ENCODE data around the gene S1PR4.
A peak's percentile ranks its signal among the peaks of the same experiment; 100 is the strongest.
"Not testable (repeated sequence)": the region's sequence is repeated elsewhere in the genome, so short reads cannot be mapped to it uniquely, and the experiment has no call there.

The S1PR4 gene

DNA sequence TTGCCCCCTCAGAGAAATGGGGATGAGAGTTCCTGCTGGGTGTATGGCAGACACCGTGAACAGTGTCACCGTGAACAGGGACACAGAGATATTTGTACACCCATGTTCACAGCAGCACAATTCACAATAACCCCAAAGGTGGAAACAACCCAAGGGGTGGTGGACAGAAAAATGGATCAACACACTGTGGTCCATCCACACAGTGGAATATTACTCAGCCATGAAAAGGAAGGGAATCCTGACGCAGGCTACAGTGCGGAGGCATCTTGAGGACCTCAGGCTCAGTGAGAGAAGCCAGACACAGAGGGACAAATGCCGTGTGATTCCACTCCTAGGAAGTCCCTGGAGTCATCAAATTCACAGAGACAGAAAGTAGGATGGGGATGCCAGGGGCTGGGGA is 38.3 kb downstream of the S1PR4 start:
- Histone ChIP-seq H3K14ac (ENCODE audit: low read length) (no peak overlapping the region), H2BK12ac (ENCODE audit: low read length) (no peak overlapping the region)

DNA sequence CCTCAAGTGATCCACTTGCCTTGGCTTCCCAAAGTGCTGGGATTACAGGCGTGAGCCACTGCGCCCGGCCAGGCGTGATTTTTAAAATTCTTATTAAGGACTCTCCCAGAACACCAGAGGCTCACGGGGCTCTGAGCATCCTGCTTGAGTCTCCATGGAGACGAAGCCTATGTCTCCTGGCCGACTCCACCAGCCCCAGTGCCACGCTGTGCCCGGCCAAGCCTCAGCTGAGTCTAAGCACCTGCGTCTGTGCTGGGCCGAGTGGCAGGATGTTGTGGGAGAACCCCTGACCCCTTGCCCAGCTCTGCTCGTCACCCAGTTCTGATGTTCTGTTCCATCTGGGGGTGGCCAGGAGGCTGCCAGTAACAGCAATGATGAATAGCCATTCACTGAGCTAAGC is 42.0 kb downstream of the S1PR4 start:
- H2AK5ac ChIP-seq (ENCODE audit: low read length), result no peak overlapping the region
- H4K12ac ChIP-seq (ENCODE audit: low read depth, low read length), result no peak overlapping the region
- no peak overlapping the region for H2AFZ ChIP-seq (ENCODE audit: insufficient read depth, low read length, poor library complexity)
- H3K14ac ChIP-seq (ENCODE audit: low read length), result no peak overlapping the region
- no peaks in the 10 kb centered on the region for H3K79me1 ChIP-seq (ENCODE audit: low read length)
- no peak overlapping the region for H2BK120ac ChIP-seq (ENCODE audit: insufficient read depth, low read length, poor library complexity)
- H3K36me3 ChIP-seq (ENCODE audit: control insufficient read depth in 1 of 2, insufficient read depth in 2 of 2, low read length in 2 of 2), result no peaks in the 10 kb centered on the region
- no peak overlapping the region for H3K4me3 ChIP-seq (ENCODE audit: low read depth, low read length)
- H4K91ac ChIP-seq (ENCODE audit: low read depth, low read length), result no peak overlapping the region
- no peak overlapping the region for H4K8ac ChIP-seq (ENCODE audit: low read depth, low read length)
- H3K9ac ChIP-seq (ENCODE audit: low read length), result no peak overlapping the region
- H3K9me3 ChIP-seq (ENCODE audit: insufficient read depth, low read depth, low read length), result peaks cover 2% of the 10 kb centered on the region
- no peak overlapping the region for H3K23ac ChIP-seq (ENCODE audit: low read length)
- H3K4me2 ChIP-seq (ENCODE audit: low read length), result no peak overlapping the region
- no peak overlapping the region for H3K27ac ChIP-seq (ENCODE audit: low read depth, low read length)
- no peak for DNase-seq
- H3K4ac ChIP-seq (ENCODE audit: low read depth, low read length), result no peak overlapping the region
- no peak overlapping the region for H2BK12ac ChIP-seq (ENCODE audit: low read length)
- H3K18ac ChIP-seq (ENCODE audit: low read length), result no peak overlapping the region
- no peaks in the 10 kb centered on the region for H3K79me2 ChIP-seq (ENCODE audit: control insufficient read depth, insufficient read depth, low read length, poor library complexity)
- H3K27me3 ChIP-seq (ENCODE audit: insufficient read depth, low read length), result peaks cover 5% of the 10 kb centered on the region
- H2BK5ac ChIP-seq (ENCODE audit: low read depth, low read length, poor library complexity), result no peak overlapping the region
- H3K4me1 ChIP-seq (ENCODE audit: control insufficient read depth in 1 of 2, insufficient read depth in 2 of 2, low read length in 2 of 2), result peaks cover 0 to 2% of the 10 kb centered on the region in 2 experiments
- WGBS (ENCODE audit: extremely low coverage, insufficient coverage, insufficient read length), result no CpG with 5 or more reads among the region's 12 CpGs

More for the DNA sequence above, 38.3 kb downstream of the S1PR4 start:
- no peak overlapping the region for H2AFZ ChIP-seq (ENCODE audit: insufficient read depth, low read length, poor library complexity)
- H3K23ac ChIP-seq (ENCODE audit: low read length), result no peak overlapping the region
- H3K4me3 ChIP-seq (ENCODE audit: low read depth, low read length), result no peak overlapping the region
- H3K79me1 ChIP-seq (ENCODE audit: low read length), result no peaks in the 10 kb centered on the region
- H4K8ac ChIP-seq (ENCODE audit: low read depth, low read length), result no peak overlapping the region
- DNase-seq, result no peak
- H3K4ac ChIP-seq (ENCODE audit: low read depth, low read length), result no peak overlapping the region
- H3K9ac ChIP-seq (ENCODE audit: low read length), result peak overlapping the region; percentile 34
- peaks cover 3% of the 10 kb centered on the region for H3K9me3 ChIP-seq (ENCODE audit: insufficient read depth, low read depth, low read length)
- H3K36me3 ChIP-seq (ENCODE audit: control insufficient read depth in 1 of 2, insufficient read depth in 2 of 2, low read length in 2 of 2), result peaks cover 0 to 2% of the 10 kb centered on the region in 2 experiments
- H2BK5ac ChIP-seq (ENCODE audit: low read depth, low read length, poor library complexity), result no peak overlapping the region
- H3K18ac ChIP-seq (ENCODE audit: low read length), result no peak overlapping the region
- H2BK120ac ChIP-seq (ENCODE audit: insufficient read depth, low read length, poor library complexity), result no peak overlapping the region
- H3K27me3 ChIP-seq (ENCODE audit: insufficient read depth, low read length), result no peaks in the 10 kb centered on the region
- no peak overlapping the region for H3K4me2 ChIP-seq (ENCODE audit: low read length)
- H3K27ac ChIP-seq (ENCODE audit: low read depth, low read length), result no peak overlapping the region
- WGBS (ENCODE audit: extremely low coverage, insufficient coverage, insufficient read length), result no CpG with 5 or more reads among the region's 5 CpGs
- no peak overlapping the region for H4K12ac ChIP-seq (ENCODE audit: low read depth, low read length)
- H2AK5ac ChIP-seq (ENCODE audit: low read length), result no peak overlapping the region
- H3K79me2 ChIP-seq (ENCODE audit: control insufficient read depth, insufficient read depth, low read length, poor library complexity), result no peaks in the 10 kb centered on the region
- H4K91ac ChIP-seq (ENCODE audit: low read depth, low read length), result no peak overlapping the region
- no peaks in the 10 kb centered on the region for H3K4me1 ChIP-seq (ENCODE audit: control insufficient read depth in 1 of 2, insufficient read depth in 2 of 2, low read length in 2 of 2)

GRCh38 chr19:3221576-3221975 is 43.0 kb downstream of the S1PR4 start:
- H3K4me3 ChIP-seq (ENCODE audit: low read depth, low read length); DNase-seq; H2BK120ac ChIP-seq (ENCODE audit: insufficient read depth, low read length, poor library complexity); H3K23ac ChIP-seq (ENCODE audit: low read length); H2BK12ac ChIP-seq (ENCODE audit: low read length); H3K4me1 ChIP-seq (ENCODE audit: control insufficient read depth in 1 of 2, insufficient read depth in 2 of 2, low read length in 2 of 2); H2AK5ac ChIP-seq (ENCODE audit: low read length); H4K91ac ChIP-seq (ENCODE audit: low read depth, low read length); H3K79me2 ChIP-seq (ENCODE audit: control insufficient read depth, insufficient read depth, low read length, poor library complexity); H2AFZ ChIP-seq (ENCODE audit: insufficient read depth, low read length, poor library complexity); H3K9me3 ChIP-seq (ENCODE audit: insufficient read depth, low read depth, low read length); H3K4me2 ChIP-seq (ENCODE audit: low read length); H3K4ac ChIP-seq (ENCODE audit: low read depth, low read length); H3K18ac ChIP-seq (ENCODE audit: low read length); H3K36me3 ChIP-seq (ENCODE audit: control insufficient read depth in 1 of 2, insufficient read depth in 2 of 2, low read length in 2 of 2); H3K9ac ChIP-seq (ENCODE audit: low read length); H4K12ac ChIP-seq (ENCODE audit: low read depth, low read length); H3K27ac ChIP-seq (ENCODE audit: low read depth, low read length); H3K14ac ChIP-seq (ENCODE audit: low read length); H2BK5ac ChIP-seq (ENCODE audit: low read depth, low read length, poor library complexity); H4K8ac ChIP-seq (ENCODE audit: low read depth, low read length); H3K79me1 ChIP-seq (ENCODE audit: low read length): not testable (repeated sequence)
- WGBS (ENCODE audit: extremely low coverage, insufficient coverage, insufficient read length), result no CpG with 5 or more reads among the region's 5 CpGs
- H3K27me3 ChIP-seq (ENCODE audit: insufficient read depth, low read length), result peaks cover 11% of the 10 kb centered on the region

DNA sequence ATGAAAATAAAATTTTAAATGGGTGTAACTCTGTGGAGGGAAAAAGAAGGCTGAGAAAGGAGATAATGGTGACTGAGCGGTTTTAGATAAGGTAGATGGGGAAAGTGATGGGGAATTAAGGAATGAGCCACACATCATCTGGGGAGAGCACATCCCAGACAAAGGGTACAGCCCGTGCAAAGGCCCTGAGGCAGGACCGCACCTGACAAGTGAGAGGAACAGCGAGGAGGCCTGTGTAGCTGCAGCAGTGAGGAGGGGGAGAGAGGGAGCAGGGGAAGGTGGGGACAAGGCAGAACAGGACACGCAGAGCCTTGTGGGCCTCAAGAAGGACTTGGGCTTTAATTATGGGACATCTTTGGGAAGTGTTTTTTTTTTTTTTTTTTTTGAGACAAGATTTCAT is 44.1 kb downstream of the S1PR4 start:
- no peaks in the 10 kb centered on the region for H3K79me1 ChIP-seq (ENCODE audit: low read length)
- no peak overlapping the region for H2AFZ ChIP-seq (ENCODE audit: insufficient read depth, low read length, poor library complexity)
- H3K79me2 ChIP-seq (ENCODE audit: control insufficient read depth, insufficient read depth, low read length, poor library complexity), result no peaks in the 10 kb centered on the region
- no peak overlapping the region for H4K91ac ChIP-seq (ENCODE audit: low read depth, low read length)
- no peak overlapping the region for H3K4ac ChIP-seq (ENCODE audit: low read depth, low read length)
- no peak overlapping the region for H3K9ac ChIP-seq (ENCODE audit: low read length)
- no peak overlapping the region for H3K14ac ChIP-seq (ENCODE audit: low read length)
- H3K27me3 ChIP-seq (ENCODE audit: insufficient read depth, low read length), result peaks cover 14% of the 10 kb centered on the region
- H3K4me3 ChIP-seq (ENCODE audit: low read depth, low read length), result no peak overlapping the region
- H3K9me3 ChIP-seq (ENCODE audit: insufficient read depth, low read depth, low read length), result no peaks in the 10 kb centered on the region
- H4K8ac ChIP-seq (ENCODE audit: low read depth, low read length), result no peak overlapping the region
- 100% methylated on average over 1 of the region's 5 CpGs for WGBS (ENCODE audit: extremely low coverage, insufficient coverage, insufficient read length)
- no peak for DNase-seq
- H2BK12ac ChIP-seq (ENCODE audit: low read length), result no peak overlapping the region
- H3K36me3 ChIP-seq (ENCODE audit: control insufficient read depth in 1 of 2, insufficient read depth in 2 of 2, low read length in 2 of 2), result no peaks in the 10 kb centered on the region
- H3K27ac ChIP-seq (ENCODE audit: low read depth, low read length), result no peak overlapping the region
- no peak overlapping the region for H2BK120ac ChIP-seq (ENCODE audit: insufficient read depth, low read length, poor library complexity)
- H4K12ac ChIP-seq (ENCODE audit: low read depth, low read length), result no peak overlapping the region
- H3K23ac ChIP-seq (ENCODE audit: low read length), result no peak overlapping the region
- H2AK5ac ChIP-seq (ENCODE audit: low read length), result no peak overlapping the region
- no peak overlapping the region for H2BK5ac ChIP-seq (ENCODE audit: low read depth, low read length, poor library complexity)
- no peak overlapping the region for H3K4me2 ChIP-seq (ENCODE audit: low read length)
- no peak overlapping the region for H3K18ac ChIP-seq (ENCODE audit: low read length)
- peaks cover 0 to 2% of the 10 kb centered on the region in 2 experiments for H3K4me1 ChIP-seq (ENCODE audit: control insufficient read depth in 1 of 2, insufficient read depth in 2 of 2, low read length in 2 of 2)

All from trophoblast cell (in vitro differentiated cells and primary cell).